GM12878 (cell line): ENCODE data around the gene NOCT. TPM values are rescaled to one million over a fixed set of nuclear protein-coding genes. Genes with fewer than 3 reads are reported as not detected.

Source experiments
- ATAC-seq: fragments of 200-7000 bp; cut with Tn5 transposase; 3 replicates; pipeline ENCODE4 v1.9.1; 2020; ENCODE audit warnings: mild to moderate bottlenecking, moderate library complexity
- BruUV-seq: library from RNA; stranded (reverse); fragments of 400-500 nt; replicated peaks from 2 replicates; lab custom pipeline; 2021; lab: Mats Ljungman, UMichigan
- CTCF ChIA-PET: fragments of 300-600 bp; sonication (Branson Sonifier 250); formaldehyde crosslinking; extraction: SDS; loops from one replicate; lab custom pipeline; 2021; ENCODE audit warnings: inconsistent platforms; lab: Yijun Ruan, JAX
- POLR2A ChIA-PET: fragments of 350-600 bp; formaldehyde crosslinking; extraction: SDS; loops from one replicate; lab custom pipeline; 2021; ENCODE audit warnings: inconsistent platforms; lab: Charles Lee
- RAD21 ChIA-PET: fragments of 300-600 bp; sonication (Branson Sonifier 250); formaldehyde crosslinking; loops from one replicate; lab custom pipeline; 2023; ENCODE audit warnings: antibody characterized with exemption; ENCODE audit not compliant: unreplicated experiment; lab: Charles Lee
- SMC1A ChIA-PET: fragments of 300-600 bp; sonication (Branson Sonifier 250); formaldehyde crosslinking; loops from one replicate; lab custom pipeline; 2023; ENCODE audit not compliant: unreplicated experiment, uncharacterized antibody; lab: Charles Lee
- DNase-seq: peaks from one replicate; pipeline ENCODE4 v3.0.0-alpha.2; 2011; ENCODE audit warnings: low read depth, low spot score
- FAIRE-seq: peaks from 3 replicates; lab custom pipeline; 2011; peaks lifted over from hg19 to GRCh38; lab: Jason Lieb, UNC
- H2AFZ ChIP-seq: 2 replicates; pipeline ENCODE4 v1.6.0; 2011; ENCODE audit warnings: low read depth, low read length, control low read depth; ENCODE audit not compliant: control insufficient read depth
- H3K27ac ChIP-seq: 2 replicates; pipeline ENCODE4 v1.5.1; 2011; ENCODE audit warnings: control low read depth; ENCODE audit not compliant: control insufficient read depth, insufficient read depth
- H3K27me3 ChIP-seq, 2 experiments: replicated peaks in 1 of 2; 2 replicates each; pipeline versions ENCODE4 v1.6.0 to v1.6.1; 2011; ENCODE audit warnings: low read length in 1 of 2; ENCODE audit not compliant: control insufficient read depth in 2 of 2, insufficient read depth in 2 of 2
- H3K36me3 ChIP-seq, 2 experiments: 2 replicates each; pipeline ENCODE4 v1.5.1; 2011; ENCODE audit warnings: low read length in 1 of 2; ENCODE audit not compliant: control insufficient read depth in 2 of 2, insufficient read depth in 2 of 2
- H3K4me1 ChIP-seq: 2 replicates; pipeline ENCODE4 v1.6.1; 2011; ENCODE audit warnings: mild to moderate bottlenecking, low read length, moderate library complexity, mixed read lengths; ENCODE audit not compliant: control insufficient read depth, insufficient read depth
- H3K4me2 ChIP-seq: 2 replicates; pipeline ENCODE4 v1.6.0; 2011; ENCODE audit warnings: control low read depth; ENCODE audit not compliant: control insufficient read depth, insufficient read depth
- H3K4me3 ChIP-seq: fragments of 200-600 bp; sonication (generic); 2 replicates; pipeline ENCODE4 v1.5.1; 2016
- H3K79me2 ChIP-seq: 2 replicates; pipeline ENCODE4 v1.6.0; 2011; ENCODE audit warnings: low read length; ENCODE audit not compliant: control insufficient read depth, insufficient read depth
- H3K9ac ChIP-seq: 2 replicates; pipeline ENCODE4 v1.8.0; 2011; ENCODE audit warnings: low read length, control low read depth, mixed read lengths; ENCODE audit not compliant: control insufficient read depth, insufficient read depth
- H3K9me3 ChIP-seq: replicated peaks from 3 replicates; pipeline ENCODE4 v1.5.1; 2011; ENCODE audit warnings: mild to moderate bottlenecking, low read length; ENCODE audit not compliant: control insufficient read depth, insufficient read depth
- H4K20me1 ChIP-seq: 2 replicates; pipeline ENCODE4 v1.6.0; 2011; ENCODE audit not compliant: control insufficient read depth, insufficient read depth
- CEBPZ ChIP-seq: fragments of 150-350 bp; IDR thresholded peaks from 2 replicates; pipeline ENCODE4 v1.6.1; 2016; ENCODE audit warnings: low read depth, low read length
- EP300 ChIP-seq, 2 experiments: fragments of 150-350 bp in 1 of 2; IDR thresholded peaks; 2 replicates each; pipeline ENCODE4 v1.6.1; 2011 to 2012; ENCODE audit warnings: low read depth in 2 of 2, low read length in 2 of 2, borderline replicate concordance in 1 of 2, improper control_type of control experiment in 1 of 2, inconsistent platforms in 1 of 2; ENCODE audit not compliant: control insufficient read depth in 1 of 2
- ETV6 ChIP-seq, 2 experiments: fragments of 450-650 bp in 1 of 2; IDR thresholded peaks in 1 of 2; conservative IDR thresholded peaks in 1 of 2; 2 replicates each; pipeline ENCODE4 v1.6.1; 2014; ENCODE audit warnings: antibody characterized with exemption in 1 of 2, borderline replicate concordance in 1 of 2, low read depth in 1 of 2, mild to moderate bottlenecking in 1 of 2, moderate library complexity in 1 of 2
- JUND ChIP-seq: IDR thresholded peaks from 2 replicates; pipeline ENCODE4 v1.6.1; 2012; ENCODE audit warnings: low read depth, mild to moderate bottlenecking, low read length, improper control_type of control experiment, moderate library complexity
- REST ChIP-seq: IDR thresholded peaks from 2 replicates; pipeline ENCODE4 v1.6.1; 2012; ENCODE audit warnings: mild to moderate bottlenecking, low read depth, low read length
- WGBS: methylation state at CpG from one replicate; pipeline ENCODE4 v1.1.6; 2016; ENCODE audit warnings: low lambda C conversion rate; ENCODE audit not compliant: insufficient replicate concordance, insufficient coverage; ENCODE audit errors: missing lambda C conversion rate; 5-methylcytosine and 5-hydroxymethylcytosine counted together
- in situ Hi-C: fragments of 300-500 bp; cut with MboI; formaldehyde crosslinking; loops from 9 replicates; pipeline ENCODE4 v1.14.3; 2018; ENCODE audit warnings: mixed read lengths
- intact Hi-C: fragments of 100-400 bp; cut with micrococcal nuclease; formaldehyde crosslinking; loops from one replicate; pipeline ENCODE4 v1.14.2; 2022; ENCODE audit not compliant: unreplicated experiment
- polyA plus RNA-seq, 11 experiments: library from polyadenylated mRNA; depleted of rRNA in 4 of 11; unstranded in 6 of 11; stranded (reverse) in 5 of 11; fragments of >200 nt; fragmentation: Nextera tagmentation in 4 of 11; fragmentation: Illumina TruSeq in 1 of 11; extraction: Ambion mirVana in 4 of 11; extraction: Trizol in 1 of 11; gene quantifications; 1 replicate in 1 of 11; 2 replicates in 10 of 11; pipeline versions ENCODE4 v1.2.1 to v1.2.3, GENCODE V29; 2011 to 2016; ENCODE audit warnings: inconsistent platforms in 2 of 11, missing spikeins in 2 of 11, low read depth in 1 of 11
- total RNA-seq, 4 experiments: library from RNA; depleted of rRNA in 3 of 4; stranded (reverse); fragments of >200 nt in 3 of 4; fragmentation: Illumina TruSeq in 1 of 4; extraction: Trizol in 1 of 4; gene quantifications; 2 replicates each; pipeline versions ENCODE4 v1.2.1 to v1.2.3, GENCODE V29; 2013 to 2021

NOCT gene
- total and polyA plus RNA-seq, 10 of the 15 experiments (the other 5 are each of a cell fraction or from before 2014, with no cell fraction given), result 1.4 to 17.6 (median 8.1) TPM

GRCh38 chr4:139025841-139026240 lies 10.3 kb downstream of the NOCT start:
- no peaks in the 10 kb centered on the region for H4K20me1 ChIP-seq
- intact Hi-C loops, result no loop called here
- H3K27me3 ChIP-seq, result no peaks in the 10 kb centered on the region
- BruUV-seq, result no TSS peak
- DNase-seq (no peak), FAIRE-seq (no peak), ATAC-seq (no peak)
- in situ Hi-C loops, result no loop called here
- ChIA-PET SMC1A (interaction anchor here (1.1 kb wide), 1 partner anchor 11 kb away, joined by 3 read pairs; the partner anchor contains the start of gene NOCT), POLR2A (no interaction called here), RAD21 (no interaction called here), CTCF (interaction anchor here (0.6 to 0.9 kb wide), 2 partner anchors 82 to 100 kb away, joined by 3 read pairs; no protein-coding TSS in a partner anchor)
- no peak for TF ChIP-seq REST
- H3K27ac ChIP-seq, result no peak overlapping the region
- 100% methylated on average over 1 of the region's 1 CpG for WGBS
- peaks cover 51% of the 10 kb centered on the region for H3K79me2 ChIP-seq
- H3K4me2 ChIP-seq, result no peak overlapping the region
- H3K4me3 ChIP-seq, result no peak overlapping the region
- no peaks in the 10 kb centered on the region; the same call in 1 of the 2 replicates for H3K4me1 ChIP-seq
- no peak overlapping the region for H3K9ac ChIP-seq
- no peaks in the 10 kb centered on the region for H3K9me3 ChIP-seq
- H2AFZ ChIP-seq, result no peak overlapping the region
- peaks cover 0 to 1% of the 10 kb centered on the region in 2 experiments; a peak in 2 of 4 replicates for H3K36me3 ChIP-seq

GRCh38 chr4:139027776-139028175 lies 12.2 kb downstream of the NOCT start:
- 97% methylated on average over 5 of the region's 5 CpGs for WGBS
- Histone ChIP-seq H2AFZ (no peak overlapping the region), H3K9me3 (no peaks in the 10 kb centered on the region), H3K79me2 (peaks cover 47% of the 10 kb centered on the region), H3K36me3 (peaks cover 0 to 1% of the 10 kb centered on the region in 2 experiments; a peak in 2 of 4 replicates), H4K20me1 (no peaks in the 10 kb centered on the region), H3K4me2 (no peak overlapping the region), H3K27ac (no peak overlapping the region), H3K9ac (no peak overlapping the region), H3K4me1 (no peaks in the 10 kb centered on the region; the same call in 1 of the 2 replicates), H3K27me3 (no peaks in the 10 kb centered on the region), H3K4me3 (no peak overlapping the region)
- ATAC-seq (no peak), FAIRE-seq (no peak), DNase-seq (no peak)
- POLR2A ChIA-PET, result interaction anchor here (1.0 to 1.5 kb wide), 3 partner anchors 9 to 282 kb away, joined by 3 to 7 read pairs (median 4); no protein-coding TSS in a partner anchor
- intact Hi-C loops (no loop called here), in situ Hi-C loops (no loop called here)
- BruUV-seq, result no TSS peak
- CTCF ChIA-PET, result interaction anchor here (1.2 to 7.7 kb wide), 3 partner anchors 10 to 183 kb away, joined by 3 to 147 read pairs (median 69); partner anchors contain the start of gene NOCT
- RAD21 ChIA-PET, result interaction anchor here (0.6 to 3.5 kb wide), 3 partner anchors 9 to 632 kb away, joined by 3 to 54 read pairs (median 4); no protein-coding TSS in a partner anchor
- SMC1A ChIA-PET, result interaction anchor here (6.3 kb wide), 1 partner anchor 9 kb away, joined by 92 read pairs; the partner anchor contains the start of gene NOCT
- TF ChIP-seq CEBPZ (no peak), ETV6 (conservative IDR thresholded peaks at IDR 0.05 in 1 of 2, IDR thresholded peaks at IDR 0.05 in 1 of 2; ENCODE audit: borderline replicate concordance in 1 of 2, low read depth in 1 of 2) (no peak), JUND (no peak), EP300 (IDR thresholded peaks at IDR 0.05; ENCODE audit: borderline replicate concordance in 1 of 2, control insufficient read depth in 1 of 2, low read depth in 2 of 2, low read length in 2 of 2) (no peak)
